Stomach (tissue), 9 donors: ENCODE results near the gene WBP2NL. TPM values are rescaled to one million over a fixed set of nuclear protein-coding genes. Genes with fewer than 3 reads are reported as not detected.

ENCODE experiments used
- DNase-seq, 2 donors: peaks; one replicate each; pipeline versions ENCODE4 v3.0.0 to v3.0.0-alpha.2; 2013 to 2019
- H3K27ac ChIP-seq, 5 donors: fragments of 200-600 bp in 4 of 5; sonication (generic) in 4 of 5; one replicate each; pipeline ENCODE4 v1.5.1; 2013 to 2019; ENCODE audit warnings: mild to moderate bottlenecking in 1 of 5, moderate library complexity in 1 of 5
- H3K27me3 ChIP-seq, 3 donors: fragments of 200-600 bp; sonication (generic); one replicate each; pipeline ENCODE4 v1.5.1; 2017 to 2019; ENCODE audit warnings: mixed run types in 1 of 3
- H3K36me3 ChIP-seq, 4 donors: fragments of 200-600 bp; sonication (generic); 1 replicate in 3 of 4; 2 replicates in 1 of 4; pipeline ENCODE4 v1.5.1; 2016 to 2019
- H3K4me1 ChIP-seq, 4 donors: fragments of 200-600 bp; sonication (generic); one replicate each; pipeline ENCODE4 v1.5.1; 2016 to 2019
- H3K4me3 ChIP-seq, 4 donors: fragments of 200-600 bp; sonication (generic) in 3 of 4; one replicate each; pipeline ENCODE4 v1.5.1; 2016 to 2019; ENCODE audit warnings: mild to moderate bottlenecking in 1 of 4
- H3K9me3 ChIP-seq, 4 donors: fragments of 200-600 bp; sonication (generic); one replicate each; pipeline ENCODE4 v1.5.1; 2016 to 2019
- CTCF ChIP-seq, 7 experiments: fragments of 450-650 bp in 4 of 7; fragments of 200-600 bp in 3 of 7; sonication (generic) in 3 of 7; IDR thresholded peaks; one replicate each; pipeline ENCODE4 v1.5.1; 2016 to 2019; ENCODE audit warnings: antibody characterized with exemption in 7 of 7, control low read depth in 2 of 7, mild to moderate bottlenecking in 1 of 7
- EP300 ChIP-seq: sonication (generic); formaldehyde crosslinking; IDR thresholded peaks from one replicate; pipeline ENCODE4 v1.6.1; 2017; ENCODE audit warnings: antibody characterized with exemption
- POLR2A ChIP-seq, 4 donors: fragments of 450-650 bp; IDR thresholded peaks; one replicate each; pipeline ENCODE4 v1.6.1; 2016; ENCODE audit warnings: antibody characterized with exemption in 4 of 4, control low read depth in 2 of 4, mild to moderate bottlenecking in 1 of 4, moderate library complexity in 1 of 4
- POLR2AphosphoS5 ChIP-seq, 3 donors: sonication (generic); formaldehyde crosslinking; IDR thresholded peaks; one replicate each; pipeline ENCODE4 v1.6.1; 2016; ENCODE audit warnings: antibody characterized with exemption in 3 of 3
- WGBS, 5 donors: extraction: QIAGEN DNeasy Blood & Tissue Kit in 3 of 5; methylation state at CpG; one replicate each; pipeline versions ENCODE4 v1.1.5 to v1.1.7; 2013 to 2018; 5-methylcytosine and 5-hydroxymethylcytosine counted together
- intact Hi-C: fragments of 100-400 bp; cut with DNase I; formaldehyde crosslinking; loops from one replicate; pipeline ENCODE4 v1.15.1; 2023; ENCODE audit warnings: low total_unique reads
- polyA plus RNA-seq, 3 donors: library from polyadenylated mRNA; stranded (reverse); fragments of 200-250 nt; gene quantifications; one replicate each; pipeline ENCODE4 v1.2.3, GENCODE V29; 2013
- total RNA-seq, 5 donors: library from RNA; depleted of rRNA; stranded (reverse); fragments of >200 nt; gene quantifications; one replicate each; pipeline versions ENCODE4 v1.1.0 to v1.2.3, GENCODE V29; 2014 to 2016
- donor health status: healthy with polysubstance abuse.
- donor health status: Bipolar disorder and iron deficiency.
- donor health status: healthy.

Gene WBP2NL
- total and polyA plus RNA-seq, 8 donors: 1.2 to 4.8 (median 1.2) TPM; not detected in 3

- H3K4me3 ChIP-seq: no peak overlapping the region
- no peak for DNase-seq
- H3K27ac ChIP-seq: no peak overlapping the region
- H3K36me3 ChIP-seq: no peaks in the 10 kb centered on the region
- no peaks in the 10 kb centered on the region for H3K27me3 ChIP-seq
- intact Hi-C loops: no loop called here
- no peaks in the 10 kb centered on the region for H3K4me1 ChIP-seq
- WGBS, 5 donors: 94 to 96% (median 95%) methylated on average over 5 of the region's 5 CpGs
- H3K9me3 ChIP-seq: peaks cover 0 to 14% (median 3%) of the 10 kb centered on the region in 4 donors
- TF ChIP-seq EP300: no peak
- no peak for TF ChIP-seq CTCF (IDR thresholded peaks at IDR 0.05)
- TF ChIP-seq POLR2A (IDR thresholded peaks at IDR 0.05): no peak
- no peak for TF ChIP-seq POLR2AphosphoS5 (IDR thresholded peaks at IDR 0.05)
Measured at GRCh38 chr22:42039271-42039670, 40.7 kb downstream of the WBP2NL start.

GRCh38 chr22:42041784-42042183, 43.2 kb downstream of the WBP2NL start:
- no peak for DNase-seq
- no peak overlapping the region for H3K4me3 ChIP-seq
- H3K36me3 ChIP-seq: no peaks in the 10 kb centered on the region
- no peaks in the 10 kb centered on the region for H3K4me1 ChIP-seq
- no peaks in the 10 kb centered on the region for H3K27me3 ChIP-seq
- peaks cover 0 to 12% (median 3%) of the 10 kb centered on the region in 4 donors for H3K9me3 ChIP-seq
- intact Hi-C loops: no loop called here
- TF ChIP-seq CTCF (IDR thresholded peaks at IDR 0.05) (no peak), POLR2A (IDR thresholded peaks at IDR 0.05) (no peak), POLR2AphosphoS5 (IDR thresholded peaks at IDR 0.05) (no peak), EP300 (no peak)
- no peak overlapping the region for H3K27ac ChIP-seq

- TF ChIP-seq EP300: no peak
- no peak for DNase-seq
- Histone ChIP-seq H3K27ac (no peak overlapping the region), H3K4me1 (no peaks in the 10 kb centered on the region), H3K36me3 (no peaks in the 10 kb centered on the region), H3K9me3 (no peaks in the 10 kb centered on the region), H3K27me3 (no peaks in the 10 kb centered on the region), H3K4me3 (no peak overlapping the region)
- intact Hi-C loops: no loop called here
- WGBS, 5 donors: 68 to 82% (median 75%) methylated on average over 2 of the region's 2 CpGs
Measured at GRCh38 chr22:42050641-42051180, 52.1 kb downstream of the WBP2NL start.

GRCh38 chr22:42052765-42053164, 54.2 kb downstream of the WBP2NL start:
- DNase-seq: no peak
- H3K27me3 ChIP-seq: no peaks in the 10 kb centered on the region
- no peaks in the 10 kb centered on the region for H3K36me3 ChIP-seq
- H3K9me3 ChIP-seq: peaks cover 0 to 14% (median 5%) of the 10 kb centered on the region in 4 donors
- H3K4me3 ChIP-seq: no peak overlapping the region
- no peak overlapping the region for H3K27ac ChIP-seq
- TF ChIP-seq CTCF (IDR thresholded peaks at IDR 0.05): no peak
- TF ChIP-seq POLR2A (IDR thresholded peaks at IDR 0.05): no peak
- TF ChIP-seq POLR2AphosphoS5 (IDR thresholded peaks at IDR 0.05): no peak
- no peak for TF ChIP-seq EP300
- 75 to 84% (median 81%) methylated on average over 3 of the region's 3 CpGs for WGBS, 5 donors
- no peaks in the 10 kb centered on the region for H3K4me1 ChIP-seq
- intact Hi-C loops: no loop called here

GRCh38 chr22:42056757-42057511, 58.3 kb downstream of the WBP2NL start:
- Histone ChIP-seq H3K27ac (no peak overlapping the region), H3K9me3 (peaks cover 0 to 14% (median 5%) of the 10 kb centered on the region in 4 donors), H3K36me3 (peaks cover 12 to 41% (median 38%) of the 10 kb centered on the region in 4 donors), H3K27me3 (no peaks in the 10 kb centered on the region), H3K4me1 (no peaks in the 10 kb centered on the region), H3K4me3 (no peak overlapping the region)
- TF ChIP-seq POLR2A (IDR thresholded peaks at IDR 0.05) (no peak), POLR2AphosphoS5 (IDR thresholded peaks at IDR 0.05) (no peak), EP300 (no peak), CTCF (IDR thresholded peaks at IDR 0.05) (no peak)
- 96 to 100% (median 98%) methylated on average over 1 of the region's 1 CpG for WGBS, 5 donors
- DNase-seq: no peak
- intact Hi-C loops: no loop called here
